ENCODE measurements around the gene GCFC2. TPM values are rescaled to one million over a fixed set of nuclear protein-coding genes. Genes with fewer than 3 reads are reported as not detected.

Gene GCFC2
- total and polyA plus RNA-seq, 2 of the 13 experiments (the other 11 are each of a cell fraction or from before 2014, with no cell fraction given), result 26.8 to 49.0 TPM

DNA sequence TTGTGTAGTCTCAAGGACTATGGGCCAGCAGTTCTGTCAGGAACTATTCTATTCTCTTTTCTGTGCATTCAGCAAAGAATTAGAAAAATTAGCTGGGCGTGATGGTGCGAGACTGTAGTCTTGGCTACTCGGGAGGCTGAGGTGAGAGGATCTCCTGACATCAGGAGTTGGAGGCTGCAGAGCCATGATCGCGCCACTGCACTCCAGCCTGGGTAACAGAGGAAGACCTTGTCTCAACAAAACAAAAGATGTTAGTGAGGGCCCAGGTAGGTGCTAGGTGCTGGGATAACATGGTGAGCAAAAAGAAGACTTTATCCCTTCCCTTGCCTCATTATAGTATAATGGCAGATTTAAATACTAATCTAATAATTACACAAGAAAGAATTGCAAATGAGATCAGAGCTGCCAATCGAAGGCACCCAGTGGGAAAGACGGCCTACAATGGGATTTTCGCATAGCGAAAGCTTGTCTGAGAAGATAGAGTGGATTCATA, 64.6 kb downstream of the GCFC2 start:
- ChIA-PET CTCF (ENCODE audit: low intra/inter-chr PET ratio, low total read pairs) (interaction anchor here (1.2 kb wide), 1 partner anchor 31 kb away, joined by 3 read pairs; no protein-coding TSS in a partner anchor), POLR2A (interaction anchor here (0.7 to 2.2 kb wide), 10 partner anchors 10 to 180 kb away, joined by 4 to 15 read pairs (median 6); partner anchors contain the start of genes EVA1A and GCFC2)
- H3K4me1 ChIP-seq (ENCODE audit: insufficient read depth, low read length), result peaks cover 31% of the 10 kb centered on the region
- H3K4me3 ChIP-seq (replicated peaks in 1 of 3; ENCODE audit: insufficient read depth in 1 of 3, low read depth in 2 of 3, low read length in 3 of 3), result peak overlapping the region; percentile 82 to 94 (median 90)
- H3K9ac ChIP-seq (ENCODE audit: insufficient read depth, low read depth, low read length), result peak overlapping the region; percentile 96
- peak; percentile 34 for ATAC-seq
- peaks cover 35% of the 10 kb centered on the region for H3K79me2 ChIP-seq (ENCODE audit: insufficient read depth, low read length)
- H3K27ac ChIP-seq (ENCODE audit: extremely low read length, insufficient read depth, low read length), result peak overlapping the region; percentile 82
- no TSS peak for BruUV-seq (replicated peaks)
- WGBS (ENCODE audit: low lambda C conversion rate), result 43% methylated on average over 9 of the region's 9 CpGs
- H3K27me3 ChIP-seq (ENCODE audit: control insufficient read depth in 1 of 2, insufficient read depth in 2 of 2, low read length in 2 of 2), result no peaks in the 10 kb centered on the region; a peak in 1 of 5 replicates
- intact Hi-C loops (cut with micrococcal nuclease; ENCODE audit: unreplicated experiment) (loop anchor here (2.0 kb wide), 1 partner anchor 65 kb away; the partner anchor contains the start of gene GCFC2), in situ Hi-C loops (cut with HindIII; ENCODE audit: extremely low pct_ligation_motif_present, low pct_unique_long_range_greater_than_20kb) (no loop called here)
- no peaks in the 10 kb centered on the region for H3K9me3 ChIP-seq (ENCODE audit: low read length)
- FAIRE-seq, result no peak
- H4K20me1 ChIP-seq (ENCODE audit: insufficient read depth, low read length), result no peaks in the 10 kb centered on the region
- peak; percentile 13 for DNase-seq (ENCODE audit: low spot score)
- H3K4me2 ChIP-seq (ENCODE audit: low read depth, low read length), result peak overlapping the region; percentile 72
- peak overlapping the region; percentile 97 for H2AFZ ChIP-seq (ENCODE audit: low read length)
- H3K36me3 ChIP-seq (replicated peaks in 1 of 2; ENCODE audit: control insufficient read depth in 1 of 2, insufficient read depth in 2 of 2, low read length in 2 of 2), result peaks cover 6 to 23% of the 10 kb centered on the region in 2 experiments
- TF ChIP-seq MYNN (CRISPR knock-in tag; IDR thresholded peaks at IDR 0.05; ENCODE audit: low read depth) (no peak), REL (CRISPR knock-in tag; conservative IDR thresholded peaks at IDR 0.05) (no peak), HNRNPUL1 (IDR thresholded peaks at IDR 0.05; ENCODE audit: low read depth, low read length) (no peak), ZNF674 (CRISPR knock-in tag; IDR thresholded peaks at IDR 0.05; ENCODE audit: low read depth) (no peak), ZNF256 (CRISPR knock-in tag; conservative IDR thresholded peaks at IDR 0.05) (0 out of 2 replicates have a peak, but pooled peaks have one; percentile 25), ZNF652 (CRISPR knock-in tag; IDR thresholded peaks at IDR 0.05; ENCODE audit: borderline replicate concordance, low read depth) (no peak; the same call in none of the 2 replicates), PRPF4 (IDR thresholded peaks at IDR 0.05; ENCODE audit: low read depth, low read length, poor library complexity, severe bottlenecking) (no peak), ZNF441 (CRISPR knock-in tag; IDR thresholded peaks at IDR 0.05; ENCODE audit: borderline replicate concordance) (no peak), ZNF160 (CRISPR knock-in tag; IDR thresholded peaks at IDR 0.05) (0 out of 2 replicates have a peak, but pooled peaks have one; percentile 24), XRCC5 (optimal IDR thresholded peaks at IDR 0.05; ENCODE audit: low read length) (no peak), ZFP1 (CRISPR knock-in tag; IDR thresholded peaks at IDR 0.05) (no peak), FOXC1 (CRISPR knock-in tag; IDR thresholded peaks at IDR 0.05; ENCODE audit: borderline replicate concordance) (no peak), NBN (conservative IDR thresholded peaks at IDR 0.05) (no peak)
- TF ChIP-seq, protein P1, sequence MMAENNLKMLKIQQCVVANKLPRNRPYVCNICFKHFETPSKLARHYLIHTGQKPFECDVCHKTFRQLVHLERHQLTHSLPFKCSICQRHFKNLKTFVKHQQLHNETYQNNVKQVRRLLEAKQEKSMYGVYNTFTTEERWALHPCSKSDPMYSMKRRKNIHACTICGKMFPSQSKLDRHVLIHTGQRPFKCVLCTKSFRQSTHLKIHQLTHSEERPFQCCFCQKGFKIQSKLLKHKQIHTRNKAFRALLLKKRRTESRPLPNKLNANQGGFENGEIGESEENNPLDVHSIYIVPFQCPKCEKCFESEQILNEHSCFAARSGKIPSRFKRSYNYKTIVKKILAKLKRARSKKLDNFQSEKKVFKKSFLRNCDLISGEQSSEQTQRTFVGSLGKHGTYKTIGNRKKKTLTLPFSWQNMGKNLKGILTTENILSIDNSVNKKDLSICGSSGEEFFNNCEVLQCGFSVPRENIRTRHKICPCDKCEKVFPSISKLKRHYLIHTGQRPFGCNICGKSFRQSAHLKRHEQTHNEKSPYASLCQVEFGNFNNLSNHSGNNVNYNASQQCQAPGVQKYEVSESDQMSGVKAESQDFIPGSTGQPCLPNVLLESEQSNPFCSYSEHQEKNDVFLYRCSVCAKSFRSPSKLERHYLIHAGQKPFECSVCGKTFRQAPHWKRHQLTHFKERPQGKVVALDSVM (CRISPR knock-in tag; IDR thresholded peaks at IDR 0.05), result peak; percentile 100
- TF ChIP-seq, protein P2, sequence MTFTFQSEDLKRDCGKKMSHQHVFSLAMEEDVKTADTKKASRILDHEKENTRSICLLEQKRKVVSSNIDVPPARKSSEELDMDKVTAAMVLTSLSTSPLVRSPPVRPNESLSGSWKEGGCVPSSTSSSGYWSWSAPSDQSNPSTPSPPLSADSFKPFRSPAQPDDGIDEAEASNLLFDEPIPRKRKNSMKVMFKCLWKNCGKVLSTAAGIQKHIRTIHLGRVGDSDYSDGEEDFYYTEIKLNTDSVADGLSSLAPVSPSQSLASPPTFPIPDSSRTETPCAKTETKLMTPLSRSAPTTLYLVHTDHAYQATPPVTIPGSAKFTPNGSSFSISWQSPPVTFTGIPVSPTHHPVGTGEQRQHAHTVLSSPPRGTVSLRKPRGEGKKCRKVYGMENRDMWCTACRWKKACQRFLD (CRISPR knock-in tag; IDR thresholded peaks at IDR 0.05; ENCODE audit: borderline replicate concordance), result no peak
- TF ChIP-seq, protein P3, sequence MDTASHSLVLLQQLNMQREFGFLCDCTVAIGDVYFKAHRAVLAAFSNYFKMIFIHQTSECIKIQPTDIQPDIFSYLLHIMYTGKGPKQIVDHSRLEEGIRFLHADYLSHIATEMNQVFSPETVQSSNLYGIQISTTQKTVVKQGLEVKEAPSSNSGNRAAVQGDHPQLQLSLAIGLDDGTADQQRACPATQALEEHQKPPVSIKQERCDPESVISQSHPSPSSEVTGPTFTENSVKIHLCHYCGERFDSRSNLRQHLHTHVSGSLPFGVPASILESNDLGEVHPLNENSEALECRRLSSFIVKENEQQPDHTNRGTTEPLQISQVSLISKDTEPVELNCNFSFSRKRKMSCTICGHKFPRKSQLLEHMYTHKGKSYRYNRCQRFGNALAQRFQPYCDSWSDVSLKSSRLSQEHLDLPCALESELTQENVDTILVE (CRISPR knock-in tag; IDR thresholded peaks at IDR 0.05), result no peak
- TF ChIP-seq, protein P4, sequence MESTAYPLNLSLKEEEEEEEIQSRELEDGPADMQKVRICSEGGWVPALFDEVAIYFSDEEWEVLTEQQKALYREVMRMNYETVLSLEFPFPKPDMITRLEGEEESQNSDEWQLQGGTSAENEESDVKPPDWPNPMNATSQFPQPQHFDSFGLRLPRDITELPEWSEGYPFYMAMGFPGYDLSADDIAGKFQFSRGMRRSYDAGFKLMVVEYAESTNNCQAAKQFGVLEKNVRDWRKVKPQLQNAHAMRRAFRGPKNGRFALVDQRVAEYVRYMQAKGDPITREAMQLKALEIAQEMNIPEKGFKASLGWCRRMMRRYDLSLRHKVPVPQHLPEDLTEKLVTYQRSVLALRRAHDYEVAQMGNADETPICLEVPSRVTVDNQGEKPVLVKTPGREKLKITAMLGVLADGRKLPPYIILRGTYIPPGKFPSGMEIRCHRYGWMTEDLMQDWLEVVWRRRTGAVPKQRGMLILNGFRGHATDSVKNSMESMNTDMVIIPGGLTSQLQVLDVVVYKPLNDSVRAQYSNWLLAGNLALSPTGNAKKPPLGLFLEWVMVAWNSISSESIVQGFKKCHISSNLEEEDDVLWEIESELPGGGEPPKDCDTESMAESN (CRISPR knock-in tag; conservative IDR thresholded peaks at IDR 0.05), result no peak
